Epithelial cell of proximal tubule (primary cell): ENCODE results near the gene ZNF341. TPM values are rescaled to one million over a fixed set of nuclear protein-coding genes. Genes with fewer than 3 reads are reported as not detected.

Experiments used
- DNase-seq: peaks from one replicate; pipeline ENCODE4 v3.0.0-alpha.2; 2011; ENCODE audit warnings: low read depth
- H3K4me3 ChIP-seq: 2 replicates; pipeline ENCODE4 v1.5.1; 2011; ENCODE audit warnings: low read depth, mild to moderate bottlenecking, low read length
- total RNA-seq: library from RNA; depleted of rRNA; stranded (reverse); fragments of >200 nt; gene quantifications from 2 replicates; pipeline ENCODE4 v1.2.3, GENCODE V29; 2015
- TF ChIP-seq, protein P1 (sequence below): conservative IDR thresholded peaks from 2 replicates; pipeline ENCODE4 v1.5.1; 2012; ENCODE audit warnings: low read depth, mild to moderate bottlenecking, low read length

ZNF341 gene
- total RNA-seq, 1 donor from 2014 or later: 2.1 TPM

DNA sequence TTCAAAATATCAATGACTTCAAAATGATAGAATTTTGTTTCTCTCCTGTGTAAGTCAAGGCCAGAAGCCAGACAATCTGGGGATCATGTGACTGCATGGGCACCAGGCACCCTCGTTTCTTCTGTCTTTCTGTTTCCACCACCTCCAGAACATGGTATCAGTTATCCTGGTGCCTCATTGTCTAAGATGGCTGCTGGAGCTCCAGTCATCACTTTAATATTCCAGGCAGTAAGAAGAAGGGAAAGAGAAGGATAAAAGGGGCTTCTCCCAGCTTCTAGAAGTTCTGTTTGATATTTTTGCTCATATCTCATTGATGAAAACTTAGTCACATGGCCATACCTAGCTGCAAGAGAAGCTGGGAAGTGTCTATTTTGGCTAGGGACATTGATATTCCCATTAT, 25.7 kb downstream of the ZNF341 start:
- TF ChIP-seq, protein P1, sequence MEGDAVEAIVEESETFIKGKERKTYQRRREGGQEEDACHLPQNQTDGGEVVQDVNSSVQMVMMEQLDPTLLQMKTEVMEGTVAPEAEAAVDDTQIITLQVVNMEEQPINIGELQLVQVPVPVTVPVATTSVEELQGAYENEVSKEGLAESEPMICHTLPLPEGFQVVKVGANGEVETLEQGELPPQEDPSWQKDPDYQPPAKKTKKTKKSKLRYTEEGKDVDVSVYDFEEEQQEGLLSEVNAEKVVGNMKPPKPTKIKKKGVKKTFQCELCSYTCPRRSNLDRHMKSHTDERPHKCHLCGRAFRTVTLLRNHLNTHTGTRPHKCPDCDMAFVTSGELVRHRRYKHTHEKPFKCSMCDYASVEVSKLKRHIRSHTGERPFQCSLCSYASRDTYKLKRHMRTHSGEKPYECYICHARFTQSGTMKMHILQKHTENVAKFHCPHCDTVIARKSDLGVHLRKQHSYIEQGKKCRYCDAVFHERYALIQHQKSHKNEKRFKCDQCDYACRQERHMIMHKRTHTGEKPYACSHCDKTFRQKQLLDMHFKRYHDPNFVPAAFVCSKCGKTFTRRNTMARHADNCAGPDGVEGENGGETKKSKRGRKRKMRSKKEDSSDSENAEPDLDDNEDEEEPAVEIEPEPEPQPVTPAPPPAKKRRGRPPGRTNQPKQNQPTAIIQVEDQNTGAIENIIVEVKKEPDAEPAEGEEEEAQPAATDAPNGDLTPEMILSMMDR: no peak
- no peak for DNase-seq
- H3K4me3 ChIP-seq: no peak overlapping the region

DNA sequence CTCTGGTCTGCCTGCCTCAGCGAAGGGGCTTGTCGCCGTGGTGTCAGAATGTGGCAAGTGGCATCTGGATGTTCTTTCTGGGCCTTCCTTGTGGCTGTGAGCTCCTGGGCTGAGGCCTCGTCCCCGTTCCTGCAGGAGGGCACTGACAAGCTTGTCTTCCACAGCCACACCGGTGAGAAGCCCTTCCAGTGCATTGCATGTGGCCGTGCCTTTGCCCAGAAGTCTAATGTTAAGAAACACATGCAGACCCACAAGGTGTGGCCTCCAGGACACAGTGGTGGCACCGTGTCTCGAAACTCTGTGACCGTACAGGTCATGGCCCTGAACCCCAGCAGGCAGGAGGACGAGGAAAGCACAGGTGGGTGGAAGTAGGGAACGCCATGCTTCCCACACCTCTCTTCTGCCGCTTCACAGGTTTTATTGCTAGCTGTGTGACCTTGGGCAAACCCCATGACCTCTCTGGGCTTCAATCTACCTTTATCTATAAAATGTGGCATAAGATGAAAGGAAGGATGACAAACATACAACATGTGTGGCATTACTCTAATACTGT, 30.0 kb downstream of the ZNF341 start:
- TF ChIP-seq, protein P1: no peak
- no peak for DNase-seq
- H3K4me3 ChIP-seq: no peak overlapping the region

DNA sequence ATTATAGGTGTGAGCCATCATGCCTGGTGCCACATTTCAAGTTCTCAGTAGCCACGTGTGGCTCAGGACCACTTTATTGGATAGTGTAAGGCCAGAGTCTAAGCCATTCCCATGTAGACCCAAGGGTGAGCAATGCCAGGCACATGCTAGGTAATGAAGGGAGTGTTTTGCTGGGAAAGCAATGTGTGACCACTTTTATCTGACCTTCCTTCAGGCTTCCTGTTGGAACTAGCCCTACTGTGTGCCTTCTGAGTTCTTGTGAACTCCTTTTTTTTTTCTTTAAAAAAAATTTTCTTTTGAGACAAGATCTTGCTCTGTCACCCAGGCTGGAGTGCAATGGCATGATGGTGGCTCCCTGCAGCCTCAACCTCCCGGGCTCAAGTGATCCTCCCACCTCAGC, 33.3 kb downstream of the ZNF341 start:
- H3K4me3 ChIP-seq: no peak overlapping the region
- no peak for DNase-seq
- TF ChIP-seq, protein P1: no peak

DNA sequence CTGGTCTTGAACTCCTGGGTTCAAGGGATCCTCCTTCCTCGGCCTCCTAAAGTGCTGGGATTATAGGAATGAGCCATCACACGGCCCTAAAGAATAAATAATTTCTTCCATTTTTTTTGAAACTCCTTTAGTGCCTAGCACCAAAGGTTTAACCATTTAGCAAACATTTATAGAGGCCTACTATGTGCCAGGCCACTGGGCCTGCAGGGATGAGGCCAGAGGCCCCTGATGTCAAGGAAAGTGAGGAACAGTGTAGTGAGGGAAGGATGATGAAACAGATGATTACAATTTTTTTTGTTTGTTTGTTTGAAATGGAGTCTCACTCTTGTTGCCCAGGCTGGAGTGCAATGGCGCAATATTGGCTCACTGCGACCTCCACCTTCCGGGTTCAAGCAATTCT, 33.8 kb downstream of the ZNF341 start:
- no peak overlapping the region for H3K4me3 ChIP-seq
- TF ChIP-seq, protein P1: no peak
- no peak for DNase-seq

DNA sequence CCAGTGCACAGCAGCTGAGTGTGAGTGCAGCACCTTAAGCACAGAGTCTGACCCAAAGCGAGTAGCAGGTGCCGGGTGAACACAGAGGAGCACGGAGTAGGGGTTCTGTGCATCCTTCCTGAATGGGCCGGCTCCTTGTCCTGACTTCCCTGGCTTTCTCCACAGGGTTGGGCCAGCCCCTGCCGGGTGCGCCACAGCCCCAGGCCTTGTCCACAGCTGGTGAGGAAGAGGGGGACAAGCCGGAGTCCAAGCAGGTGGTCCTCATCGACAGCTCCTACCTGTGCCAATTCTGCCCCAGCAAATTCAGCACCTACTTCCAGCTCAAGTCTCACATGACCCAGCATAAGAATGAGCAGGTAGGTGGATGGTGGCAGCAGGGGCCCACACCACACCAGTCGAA, 34.9 kb downstream of the ZNF341 start:
- TF ChIP-seq, protein P1: no peak
- DNase-seq: no peak
- no peak overlapping the region for H3K4me3 ChIP-seq

DNA sequence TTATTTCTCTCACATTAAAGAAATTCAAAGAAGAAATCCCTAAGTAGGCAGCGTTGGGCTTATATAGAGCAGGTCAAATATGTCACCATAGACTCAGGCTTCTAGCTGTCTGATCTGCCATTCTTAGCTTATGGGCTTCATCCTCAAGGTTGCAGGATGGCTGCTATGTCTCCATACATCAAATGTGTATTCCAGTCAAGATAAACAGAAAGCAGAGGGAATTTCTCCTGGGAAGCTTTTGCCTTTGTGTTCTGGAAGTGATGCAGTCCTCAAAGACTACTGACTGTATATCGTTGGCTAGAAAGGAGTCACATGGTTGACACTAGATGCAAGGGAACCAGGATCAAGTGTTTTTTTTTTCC, 36.0 kb downstream of the ZNF341 start:
- no peak for DNase-seq
- TF ChIP-seq, protein P1: no peak
- H3K4me3 ChIP-seq: no peak overlapping the region

DNA sequence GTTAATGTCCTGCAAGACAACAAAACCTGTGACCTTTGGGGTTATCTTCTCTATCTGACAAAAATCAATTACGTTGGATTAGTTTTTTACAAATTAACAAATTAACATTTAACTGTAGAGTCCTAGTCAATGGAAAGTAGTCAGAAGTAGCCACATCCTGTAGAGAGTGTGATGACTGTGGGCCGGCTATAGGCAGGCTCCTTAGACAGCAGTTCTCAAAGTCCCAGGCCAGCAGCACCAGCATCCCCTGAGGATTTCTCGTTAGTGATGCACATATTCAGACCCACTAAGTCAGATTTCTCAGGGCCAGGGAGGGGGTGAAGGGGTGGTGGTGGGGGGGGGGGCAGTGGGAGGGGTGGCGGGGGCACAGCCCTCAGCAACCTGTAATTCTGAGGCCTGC, 37.2 kb downstream of the ZNF341 start:
- no peak for DNase-seq
- TF ChIP-seq, protein P1: no peak
- H3K4me3 ChIP-seq: no peak overlapping the region
